Breast epithelium (tissue), 4 donors: Measurements from ENCODE around the gene HHATL. TPM values are rescaled to one million over a fixed set of nuclear protein-coding genes. Genes with fewer than 3 reads are reported as not detected.
A peak's percentile ranks its signal among the peaks of the same experiment; 100 is the strongest.

Experiments
- DNase-seq, 2 donors: peaks; one replicate each; pipeline ENCODE4 v3.0.0-alpha.2; 2019; ENCODE audit warnings: low spot score in 2 of 2
- H3K27ac ChIP-seq, 2 donors: fragments of 200-600 bp; sonication (generic) in 1 of 2; one replicate each; pipeline ENCODE4 v1.5.1; 2016 to 2019; ENCODE audit warnings: mild to moderate bottlenecking in 1 of 2
- H3K27me3 ChIP-seq, 2 donors: fragments of 200-600 bp; sonication (generic) in 1 of 2; one replicate each; pipeline versions ENCODE4 v1.5.1 to v1.6.0; 2017 to 2019; ENCODE audit warnings: control low read depth in 1 of 2, mild to moderate bottlenecking in 1 of 2
- H3K36me3 ChIP-seq: fragments of 200-600 bp; one replicate; pipeline ENCODE4 v1.5.1; 2019
- H3K4me1 ChIP-seq, 2 donors: fragments of 200-600 bp; sonication (generic); one replicate each; pipeline ENCODE4 v1.5.1; 2016 to 2019; ENCODE audit warnings: control low read depth in 1 of 2
- H3K4me3 ChIP-seq, 3 donors: fragments of 200-600 bp; sonication (generic); 1 replicate in 2 of 3; 2 replicates in 1 of 3; pipeline ENCODE4 v1.5.1; 2016 to 2019; ENCODE audit warnings: mild to moderate bottlenecking in 3 of 3, moderate library complexity in 2 of 3
- H3K9me3 ChIP-seq, 2 donors: fragments of 200-600 bp; sonication (generic) in 1 of 2; one replicate each; pipeline ENCODE4 v1.5.1; 2016 to 2019; ENCODE audit warnings: control low read depth in 1 of 2
- CTCF ChIP-seq, 3 donors: fragments of 450-650 bp; IDR thresholded peaks; one replicate each; pipeline ENCODE4 v1.5.1; 2016 to 2017; ENCODE audit warnings: antibody characterized with exemption in 3 of 3, mild to moderate bottlenecking in 3 of 3, moderate library complexity in 3 of 3
- POLR2A ChIP-seq: fragments of 450-650 bp; IDR thresholded peaks from one replicate; pipeline ENCODE4 v1.6.1; 2016; ENCODE audit warnings: antibody characterized with exemption, mild to moderate bottlenecking, moderate library complexity
- POLR2AphosphoS5 ChIP-seq, 3 donors: sonication (generic); formaldehyde crosslinking; IDR thresholded peaks; one replicate each; pipeline ENCODE4 v1.6.1; 2017; ENCODE audit warnings: antibody characterized with exemption in 3 of 3
- intact Hi-C: fragments of 100-400 bp; cut with DNase I; formaldehyde crosslinking; loops from one replicate; pipeline ENCODE4 v1.15.1; 2023; ENCODE audit warnings: low total_unique reads
- total RNA-seq, 3 donors: library from RNA; depleted of rRNA; stranded (reverse); fragments of >200 nt; gene quantifications; one replicate each; pipeline ENCODE4 v1.1.0, GENCODE V29; 2016

Gene HHATL
- total RNA-seq, 3 donors from 2014 or later: 0.32 to 1.6 TPM; not detected in 1

- intact Hi-C loops: no loop called here
- Histone ChIP-seq H3K27ac (no peak overlapping the region), H3K4me3 (no peak overlapping the region), H3K27me3 (no peaks in the 10 kb centered on the region), H3K4me1 (no peaks in the 10 kb centered on the region), H3K9me3 (no peaks in the 10 kb centered on the region), H3K36me3 (no peaks in the 10 kb centered on the region)
- peak in 1 of 2 donors; percentile 47 for DNase-seq
- no peak for TF ChIP-seq POLR2A
- no peak for TF ChIP-seq POLR2AphosphoS5 (IDR thresholded peaks at IDR 0.05)
- TF ChIP-seq CTCF (IDR thresholded peaks at IDR 0.05): no peak
These were observed 6.0 kb downstream of the HHATL start for GRCh38 chr3:42696356-42697288.

- Histone ChIP-seq H3K4me3 (no peak overlapping the region), H3K9me3 (no peaks in the 10 kb centered on the region), H3K27ac (no peak overlapping the region), H3K4me1 (no peaks in the 10 kb centered on the region), H3K36me3 (no peaks in the 10 kb centered on the region), H3K27me3 (no peaks in the 10 kb centered on the region)
- no peak for DNase-seq
- TF ChIP-seq POLR2A: no peak
- no peak for TF ChIP-seq CTCF (IDR thresholded peaks at IDR 0.05)
- no peak for TF ChIP-seq POLR2AphosphoS5 (IDR thresholded peaks at IDR 0.05)
- intact Hi-C loops: no loop called here
These were observed 8.2 kb downstream of the HHATL start for GRCh38 chr3:42694366-42694765.

GRCh38 chr3:42693530-42693930 lies 9.1 kb downstream of the HHATL start:
- TF ChIP-seq POLR2AphosphoS5 (IDR thresholded peaks at IDR 0.05) (no peak), POLR2A (no peak), CTCF (IDR thresholded peaks at IDR 0.05) (no peak)
- H3K4me3 ChIP-seq: no peak overlapping the region
- no peaks in the 10 kb centered on the region for H3K9me3 ChIP-seq
- H3K4me1 ChIP-seq: no peaks in the 10 kb centered on the region
- H3K27me3 ChIP-seq: no peaks in the 10 kb centered on the region
- DNase-seq: peak in 1 of 2 donors; percentile 31
- H3K36me3 ChIP-seq: no peaks in the 10 kb centered on the region
- intact Hi-C loops: no loop called here
- no peak overlapping the region for H3K27ac ChIP-seq

GRCh38 chr3:42692667-42693529 lies 9.7 kb downstream of the HHATL start:
- H3K4me1 ChIP-seq: no peaks in the 10 kb centered on the region
- intact Hi-C loops: no loop called here
- H3K27ac ChIP-seq: no peak overlapping the region
- no peaks in the 10 kb centered on the region for H3K9me3 ChIP-seq
- H3K36me3 ChIP-seq: no peaks in the 10 kb centered on the region
- H3K27me3 ChIP-seq: no peaks in the 10 kb centered on the region
- DNase-seq: peak in 1 of 2 donors; percentile 31
- TF ChIP-seq POLR2A (no peak), CTCF (IDR thresholded peaks at IDR 0.05) (no peak), POLR2AphosphoS5 (IDR thresholded peaks at IDR 0.05) (no peak)
- H3K4me3 ChIP-seq: no peak overlapping the region
